Measurements from ENCODE around the gene ITM2B. TPM values are rescaled to one million over a fixed set of nuclear protein-coding genes. Genes with fewer than 3 reads are reported as not detected.
"Not testable (repeated sequence)": the region's sequence is repeated elsewhere in the genome, so short reads cannot be mapped to it uniquely, and the experiment has no call there.

The ITM2B gene
- total RNA-seq, 2 donors from 2014 or later: 425 to 605 TPM

GRCh38 chr13:48221686-48222187 lies 11.3 kb upstream of the ITM2B start:
- intact Hi-C loops (cut with DNase I): loop anchor here in 1 of 2 donors (10.0 kb wide), 1 partner anchor 77 kb away; no protein-coding TSS in a partner anchor
- no peak for DNase-seq (ENCODE audit: low spot score)

- DNase-seq (ENCODE audit: low spot score): no peak
Measured at GRCh38 chr13:48222358-48223301, 10.4 kb upstream of the ITM2B start.

GRCh38 chr13:48224701-48225100 lies 8.3 kb upstream of the ITM2B start:
- intact Hi-C loops (cut with DNase I): loop anchor here in 1 of 2 donors (10.0 kb wide), 1 partner anchor 80 kb away; no protein-coding TSS in a partner anchor
- DNase-seq (ENCODE audit: low spot score): no peak

More at GRCh38 chr13:48222358-48223301, 10.4 kb upstream of the ITM2B start:
- intact Hi-C loops (cut with DNase I): loop anchor here in 1 of 2 donors (10.0 kb wide), 1 partner anchor 78 kb away; no protein-coding TSS in a partner anchor

GRCh38 chr13:48230541-48230940 lies 2.5 kb upstream of the ITM2B start:
- no peak for DNase-seq (ENCODE audit: low spot score)
- intact Hi-C loops (cut with DNase I): loop anchor here in 1 of 2 donors (5.0 to 10.0 kb wide), 2 partner anchors 74 to 103 kb away; partner anchors contain the start of gene RB1

GRCh38 chr13:48231080-48231479 lies 1.9 kb upstream of the ITM2B start:
- intact Hi-C loops (cut with DNase I): loop anchor here in 1 of 2 donors (5.0 to 10.0 kb wide), 2 partner anchors 74 to 104 kb away; partner anchors contain the start of gene RB1
- DNase-seq (ENCODE audit: low spot score): no peak

GRCh38 chr13:48231933-48232332 lies 1.1 kb upstream of the ITM2B start:
- no peak for DNase-seq (ENCODE audit: low spot score)
- intact Hi-C loops (cut with DNase I): loop anchor here in 1 of 2 donors (5.0 to 10.0 kb wide), 2 partner anchors 73 to 105 kb away; partner anchors contain the start of gene RB1

- intact Hi-C loops (cut with DNase I): loop anchor here in 1 of 2 donors (5.0 to 10.0 kb wide), 2 partner anchors 72 to 105 kb away; partner anchors contain the start of gene RB1
- DNase-seq (ENCODE audit: low spot score): no peak
Measured at GRCh38 chr13:48232420-48233045, 473 bp upstream of the ITM2B start.

- no peak for DNase-seq (ENCODE audit: low spot score)
- intact Hi-C loops (cut with DNase I): loop anchor here in 1 of 2 donors (5.0 to 10.0 kb wide), 2 partner anchors 71 to 107 kb away; partner anchors contain the start of gene RB1
Measured at GRCh38 chr13:48233889-48234488, 983 bp downstream of the ITM2B start.

GRCh38 chr13:48234566-48235340 lies 1.7 kb downstream of the ITM2B start:
- intact Hi-C loops (cut with DNase I): loop anchor here in 1 of 2 donors (5.0 to 10.0 kb wide), 2 partner anchors 70 to 107 kb away; partner anchors contain the start of gene RB1
- no peak for DNase-seq (ENCODE audit: low spot score)

GRCh38 chr13:48235341-48236135 lies 2.5 kb downstream of the ITM2B start:
- intact Hi-C loops (cut with DNase I): loop anchor here in 1 of 2 donors (10.0 kb wide), 1 partner anchor 69 kb away; the partner anchor contains the start of gene RB1
- no peak for DNase-seq (ENCODE audit: low spot score)

GRCh38 chr13:48236528-48237353 lies 3.7 kb downstream of the ITM2B start:
- intact Hi-C loops (cut with DNase I): loop anchor here in 1 of 2 donors (10.0 kb wide), 1 partner anchor 68 kb away; the partner anchor contains the start of gene RB1
- DNase-seq (ENCODE audit: low spot score): no peak

- not testable (repeated sequence) for DNase-seq (ENCODE audit: low spot score)
- intact Hi-C loops (cut with DNase I): loop anchor here in 1 of 2 donors (10.0 kb wide), 1 partner anchor 65 kb away; the partner anchor contains the start of gene RB1
Measured at GRCh38 chr13:48239369-48239768, 6.4 kb downstream of the ITM2B start.

GRCh38 chr13:48241651-48242050 lies 8.6 kb downstream of the ITM2B start:
- intact Hi-C loops (cut with DNase I): no loop called here
- no peak for DNase-seq (ENCODE audit: low spot score)

GRCh38 chr13:48242677-48243076 lies 9.7 kb downstream of the ITM2B start:
- DNase-seq (ENCODE audit: low spot score): no peak
- intact Hi-C loops (cut with DNase I): no loop called here

GRCh38 chr13:48244159-48244558 lies 11.2 kb downstream of the ITM2B start:
- DNase-seq (ENCODE audit: low spot score): no peak
- intact Hi-C loops (cut with DNase I): no loop called here

GRCh38 chr13:48246102-48246501 lies 13.1 kb downstream of the ITM2B start:
- DNase-seq (ENCODE audit: low spot score): no peak
- intact Hi-C loops (cut with DNase I): no loop called here
